Endothelial cell of hepatic sinusoid (primary cell): ENCODE measurements around the gene SOX10.

Experiments
- in situ Hi-C: cut with HindIII; loops from 2 replicates; pipeline ENCODE4 v1.10.0; 2017; ENCODE audit warnings: low sequenced_read_pairs

The SOX10 gene

GRCh38 chr22:37932401-37932800, 52.0 kb downstream of the SOX10 start:
- in situ Hi-C loops: no loop called here

- in situ Hi-C loops: no loop called here
These were observed 52.4 kb downstream of the SOX10 start for GRCh38 chr22:37931893-37932389.

- in situ Hi-C loops: no loop called here
These were observed 53.4 kb downstream of the SOX10 start for GRCh38 chr22:37930952-37931440.

- in situ Hi-C loops: no loop called here
These were observed 53.9 kb downstream of the SOX10 start for GRCh38 chr22:37930270-37930951.

- in situ Hi-C loops: no loop called here
These were observed 55.0 kb downstream of the SOX10 start for GRCh38 chr22:37929390-37929789.

- in situ Hi-C loops: no loop called here
These were observed 56.8 kb downstream of the SOX10 start for GRCh38 chr22:37927637-37927936.

GRCh38 chr22:37926771-37927636, 57.4 kb downstream of the SOX10 start:
- in situ Hi-C loops: no loop called here

- in situ Hi-C loops: no loop called here
These were observed 58.0 kb downstream of the SOX10 start for GRCh38 chr22:37926358-37926757.

GRCh38 chr22:37925767-37926166, 58.6 kb downstream of the SOX10 start:
- in situ Hi-C loops: no loop called here

GRCh38 chr22:37925330-37925729, 59.0 kb downstream of the SOX10 start:
- in situ Hi-C loops: no loop called here

- in situ Hi-C loops: no loop called here
These were observed 59.8 kb downstream of the SOX10 start for GRCh38 chr22:37924386-37925065.

- in situ Hi-C loops: no loop called here
These were observed 60.4 kb downstream of the SOX10 start for GRCh38 chr22:37923927-37924326.
